Measurements from ENCODE around the gene EPHA6. TPM values are rescaled to one million over a fixed set of nuclear protein-coding genes. Genes with fewer than 3 reads are reported as not detected.

EPHA6 gene
- total RNA-seq, 4 donors from 2014 or later = 0.94 to 1.8 (median 1.00) TPM

DNA sequence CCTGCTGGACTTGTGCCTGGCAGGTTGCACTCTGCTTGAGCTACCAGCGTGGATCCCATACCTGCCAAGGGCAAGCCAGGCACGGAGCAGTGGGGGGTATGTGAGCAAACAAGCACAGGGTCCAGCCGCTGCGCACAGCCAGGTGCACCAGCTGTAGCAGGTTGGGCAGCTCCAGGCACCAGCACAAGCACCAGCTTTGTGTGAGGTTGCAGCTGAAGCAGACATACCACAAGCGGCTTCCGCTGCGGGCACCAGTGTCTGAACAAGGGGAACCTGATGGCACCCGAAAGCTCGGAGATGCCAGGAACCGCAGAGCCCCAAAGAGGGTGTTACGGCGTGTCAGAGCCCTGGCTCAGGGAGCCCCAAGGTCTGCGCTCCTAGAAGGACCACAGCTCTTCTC is 477.5 kb downstream of the EPHA6 start:
- TF ChIP-seq, protein P1, sequence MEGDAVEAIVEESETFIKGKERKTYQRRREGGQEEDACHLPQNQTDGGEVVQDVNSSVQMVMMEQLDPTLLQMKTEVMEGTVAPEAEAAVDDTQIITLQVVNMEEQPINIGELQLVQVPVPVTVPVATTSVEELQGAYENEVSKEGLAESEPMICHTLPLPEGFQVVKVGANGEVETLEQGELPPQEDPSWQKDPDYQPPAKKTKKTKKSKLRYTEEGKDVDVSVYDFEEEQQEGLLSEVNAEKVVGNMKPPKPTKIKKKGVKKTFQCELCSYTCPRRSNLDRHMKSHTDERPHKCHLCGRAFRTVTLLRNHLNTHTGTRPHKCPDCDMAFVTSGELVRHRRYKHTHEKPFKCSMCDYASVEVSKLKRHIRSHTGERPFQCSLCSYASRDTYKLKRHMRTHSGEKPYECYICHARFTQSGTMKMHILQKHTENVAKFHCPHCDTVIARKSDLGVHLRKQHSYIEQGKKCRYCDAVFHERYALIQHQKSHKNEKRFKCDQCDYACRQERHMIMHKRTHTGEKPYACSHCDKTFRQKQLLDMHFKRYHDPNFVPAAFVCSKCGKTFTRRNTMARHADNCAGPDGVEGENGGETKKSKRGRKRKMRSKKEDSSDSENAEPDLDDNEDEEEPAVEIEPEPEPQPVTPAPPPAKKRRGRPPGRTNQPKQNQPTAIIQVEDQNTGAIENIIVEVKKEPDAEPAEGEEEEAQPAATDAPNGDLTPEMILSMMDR (IDR thresholded peaks at IDR 0.05; ENCODE audit: low read depth) = no peak

DNA sequence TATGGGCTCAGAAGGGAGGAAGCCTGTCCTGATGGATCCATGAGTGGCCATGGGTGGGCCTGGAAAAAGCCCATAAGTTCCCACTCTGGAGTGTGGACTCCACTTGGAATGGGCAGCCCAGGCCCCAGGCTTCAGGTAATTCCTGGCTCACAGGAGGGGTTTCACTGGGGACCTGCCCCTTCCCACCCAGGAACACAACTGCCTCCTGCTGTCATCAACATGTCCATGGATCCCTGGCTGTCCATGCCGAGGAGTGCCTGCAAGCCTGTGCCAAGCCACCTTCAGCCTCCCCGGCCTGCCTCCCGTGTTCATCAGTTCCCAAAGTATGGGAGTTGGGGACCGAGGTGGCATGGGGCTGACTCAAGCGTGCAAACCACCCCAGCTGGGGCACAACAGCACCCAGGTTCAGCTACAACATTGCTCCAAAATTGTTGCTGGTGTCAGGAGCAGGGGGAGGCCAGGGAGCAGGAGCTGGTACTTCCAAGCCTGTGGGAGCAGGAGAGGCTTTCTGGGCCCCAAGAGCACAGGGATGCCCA is 479.3 kb downstream of the EPHA6 start:
- TF ChIP-seq, protein P1 (IDR thresholded peaks at IDR 0.05; ENCODE audit: low read depth) = no peak

DNA sequence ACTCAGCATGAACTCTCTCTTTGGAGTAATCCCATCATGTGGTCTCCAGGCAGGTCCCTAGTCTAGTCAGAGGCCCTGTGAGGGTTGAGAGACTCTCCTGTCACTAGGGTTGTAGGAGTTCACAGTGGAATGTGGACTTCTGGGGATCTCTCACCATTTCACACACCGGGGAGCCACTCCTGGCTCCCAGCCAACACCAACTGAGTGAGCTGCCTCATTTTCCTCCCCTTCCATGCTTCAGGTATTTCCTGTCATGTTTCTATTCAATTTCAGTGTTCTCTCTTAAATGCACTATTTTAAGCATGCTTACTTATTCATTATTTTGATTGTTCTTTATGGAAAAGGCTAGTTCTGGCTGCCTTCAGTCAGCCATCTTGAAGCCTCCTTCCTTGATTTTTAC is 482.6 kb downstream of the EPHA6 start:
- TF ChIP-seq, protein P1 (IDR thresholded peaks at IDR 0.05; ENCODE audit: low read depth) = no peak

DNA sequence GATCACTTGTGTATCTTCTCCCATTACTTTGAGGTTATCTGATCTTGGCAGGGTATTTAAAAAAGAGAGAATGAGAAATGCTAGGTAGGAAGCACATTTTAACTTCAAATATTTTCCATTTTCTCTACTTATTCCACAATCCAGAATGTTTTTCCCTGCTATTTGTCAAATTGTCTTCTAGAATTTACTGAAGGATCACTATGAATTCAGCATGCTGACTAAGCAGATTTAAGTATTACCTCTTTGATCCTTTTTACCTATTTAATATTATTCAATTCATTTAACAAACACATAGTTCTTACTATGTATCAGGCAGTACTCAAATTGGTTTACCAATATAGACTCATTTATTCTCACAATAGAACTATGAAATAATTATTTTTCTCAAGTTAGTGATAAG is 486.7 kb downstream of the EPHA6 start:
- TF ChIP-seq, protein P1 (IDR thresholded peaks at IDR 0.05; ENCODE audit: low read depth) = no peak

DNA sequence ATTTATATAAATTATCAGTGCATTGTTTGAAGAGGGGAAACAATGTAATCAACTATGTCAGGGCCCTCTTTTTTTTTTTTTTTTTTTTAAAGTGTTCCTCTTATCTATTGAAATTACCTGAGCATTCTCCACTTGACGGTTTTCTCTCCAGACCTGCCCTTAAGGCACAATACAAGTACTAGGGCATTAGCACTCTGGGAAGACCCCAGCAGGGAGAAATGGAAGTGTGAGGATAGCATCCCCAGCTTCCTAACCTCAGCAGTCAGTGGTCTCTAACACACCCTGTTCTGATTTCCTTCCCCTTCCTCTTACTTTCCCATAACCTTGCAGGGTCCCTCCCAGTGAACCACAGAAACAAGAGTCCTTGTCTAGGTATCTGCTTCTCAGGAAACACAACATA is 491.8 kb downstream of the EPHA6 start:
- TF ChIP-seq, protein P1 (IDR thresholded peaks at IDR 0.05; ENCODE audit: low read depth) = no peak

DNA sequence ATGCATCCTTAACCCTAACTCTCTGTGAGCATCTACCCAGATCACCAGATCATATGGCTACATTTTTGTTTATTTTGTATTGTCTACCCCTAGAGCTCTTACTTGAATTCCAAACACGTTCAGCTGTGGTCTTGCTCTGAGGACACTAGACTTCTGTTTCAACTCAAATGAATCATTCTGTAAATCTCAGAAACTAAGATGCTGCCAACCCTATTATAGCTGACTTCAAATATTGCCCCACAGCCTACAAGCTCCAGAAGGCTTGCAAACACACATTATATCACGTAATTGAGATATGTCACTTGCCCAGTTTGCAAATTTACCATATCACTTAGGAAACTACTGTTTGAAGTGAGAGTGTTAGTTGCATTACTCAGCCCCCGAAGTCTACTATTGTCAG is 524.0 kb downstream of the EPHA6 start:
- TF ChIP-seq, protein P1 (IDR thresholded peaks at IDR 0.05; ENCODE audit: low read depth) = no peak

DNA sequence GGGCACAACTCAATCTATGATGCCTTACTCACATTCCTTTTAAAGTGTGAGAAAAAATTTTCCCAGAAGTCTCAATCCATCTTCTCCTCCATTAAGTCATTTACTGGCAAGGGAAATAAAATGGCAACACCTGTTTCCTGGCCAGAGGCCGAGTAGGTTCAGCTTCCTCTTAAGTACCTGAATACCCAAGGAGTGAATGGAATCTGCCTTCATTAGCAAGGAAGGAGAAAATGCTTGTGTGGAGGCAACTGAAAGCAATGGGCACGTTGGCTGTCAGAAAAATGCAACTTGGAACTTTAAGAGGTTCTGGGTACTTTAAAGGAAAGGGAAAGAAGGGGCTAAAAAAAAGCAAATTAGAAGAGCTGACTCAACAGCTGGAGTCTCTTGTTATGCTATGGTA is 526.5 kb downstream of the EPHA6 start:
- TF ChIP-seq, protein P1 (IDR thresholded peaks at IDR 0.05; ENCODE audit: low read depth) = no peak
